Vagina (tissue), 2 donors: ENCODE measurements around the gene COL23A1.
"Not testable (repeated sequence)": the region's sequence is repeated elsewhere in the genome, so short reads cannot be mapped to it uniquely, and the experiment has no call there.

Experiments used
- CTCF ChIP-seq, 3 experiments: fragments of 450-650 bp in 2 of 3; fragments of 200-600 bp in 1 of 3; sonication (generic) in 1 of 3; IDR thresholded peaks; one replicate each; pipeline ENCODE4 v1.5.1; 2017 to 2019; ENCODE audit warnings: antibody characterized with exemption in 3 of 3, mild to moderate bottlenecking in 2 of 3, moderate library complexity in 2 of 3
- POLR2A ChIP-seq, 2 donors: fragments of 450-650 bp; IDR thresholded peaks; one replicate each; pipeline ENCODE4 v1.6.1; 2017; ENCODE audit warnings: antibody characterized with exemption in 2 of 2, mild to moderate bottlenecking in 2 of 2, moderate library complexity in 2 of 2

- not testable (repeated sequence) for TF ChIP-seq CTCF, POLR2A (IDR thresholded peaks at IDR 0.05)
These were observed 4.8 kb downstream of the COL23A1 start for GRCh38 chr5:178585421-178585820.
